Parietal lobe (tissue), 2 donors: Measurements from ENCODE around the gene METTL13. TPM values are rescaled to one million over a fixed set of nuclear protein-coding genes. Genes with fewer than 3 reads are reported as not detected.

Source experiments
- small RNA-seq: library from RNA; depleted of rRNA; stranded (forward); fragments of <200 nt; gene quantifications from one replicate; pipeline ENCODE3, GENCODE V24; 2014; ENCODE audit warnings: low replicate concordance
- total RNA-seq: library from RNA; depleted of rRNA; stranded (reverse); fragments of >200 nt; gene quantifications from one replicate; pipeline ENCODE4 v1.2.3, GENCODE V29; 2014

The METTL13 gene
- total RNA-seq: 21.6 TPM

GRCh38 chr1:171781176-171781875 lies at the start of gene METTL13:
METTL13 (plus strand) TSS chr1:171781660; CDS start chr1:171781968, 308 bp downstream.

GRCh38 chr1:171741872-171742576 lies 39.4 kb upstream of the METTL13 start, which contains the start of gene VAMP4:
VAMP4 (minus strand) TSS chr1:171742065; CDS start chr1:171738414, 3,651 bp downstream.

GRCh38 chr1:171841050-171841910 lies 59.8 kb downstream of the METTL13 start, which contains the start of gene DNM3:
DNM3 (plus strand) TSS chr1:171841498; CDS start chr1:171841657, 159 bp downstream.

Small RNA genes within 50 kb of the gene (small RNA-seq; reads per million reads assigned to genes)
- gene RF00601: not detected

Other genes starting within 250 kb of the METTL13 start
- gene MYOCOS, start 159.4 kb upstream of the METTL13 start, total RNA-seq: not detected
- not detected for gene MYOC, start 129.0 kb upstream of the METTL13 start, total RNA-seq
- gene VAMP4, start 39.6 kb upstream of the METTL13 start, total RNA-seq: 18.2 TPM
- 133 TPM for gene DNM3, start 59.8 kb downstream of the METTL13 start, total RNA-seq